Measurements from ENCODE around the gene SHROOM3. TPM values are rescaled to one million over a fixed set of nuclear protein-coding genes. Genes with fewer than 3 reads are reported as not detected.

Gene SHROOM3
- total and polyA plus RNA-seq, 4 donors: 4.7 to 25.8 (median 8.7) TPM

DNA sequence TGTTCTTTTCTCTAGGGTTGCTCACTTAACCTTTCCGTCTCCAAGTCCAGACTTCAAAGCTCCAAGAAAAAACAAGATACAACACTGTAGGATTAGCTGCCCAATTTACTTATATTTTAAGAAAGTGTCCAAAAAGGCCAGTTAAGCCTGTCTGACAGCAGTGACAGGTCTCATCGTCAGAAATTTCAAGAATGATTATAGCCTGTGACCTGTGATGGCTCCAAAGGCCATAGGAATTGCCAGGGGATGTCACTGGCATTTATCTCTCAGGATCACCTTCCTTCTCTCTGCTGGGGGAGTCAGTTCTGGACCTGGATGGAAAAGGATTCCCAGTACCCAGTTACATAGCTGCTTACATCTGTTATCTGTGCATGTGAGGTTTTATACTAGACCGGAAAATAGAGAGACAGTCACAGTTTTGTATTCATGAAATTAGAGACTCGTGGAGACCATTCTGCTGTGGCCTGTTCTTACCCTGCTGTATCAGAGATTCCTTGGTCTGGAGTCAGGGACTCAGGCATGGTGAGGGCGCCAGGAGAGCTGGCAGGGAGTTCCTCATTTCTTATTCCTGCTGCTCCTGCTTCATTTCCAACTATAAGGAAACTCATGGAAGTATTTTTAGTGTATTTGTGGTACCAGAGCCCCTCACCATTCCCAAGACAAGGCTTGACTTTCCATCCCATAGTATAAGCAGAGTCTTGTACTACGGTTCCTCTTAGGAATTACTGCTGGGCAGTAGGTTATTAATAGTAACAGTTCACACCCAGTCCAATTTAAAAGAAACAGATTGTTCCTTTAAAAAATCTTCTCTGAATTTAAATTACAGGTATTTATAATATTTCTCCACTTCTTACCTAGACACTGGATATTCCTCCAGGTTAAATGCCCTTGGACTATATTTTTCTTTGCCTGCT, 220.8 kb downstream of the SHROOM3 start:
- no peaks in the 10 kb centered on the region for H3K27me3 ChIP-seq (ENCODE audit: control insufficient read depth in 4 of 4, insufficient read depth in 4 of 4, low read length in 3 of 4)
- H3K9ac ChIP-seq (ENCODE audit: low read depth in 1 of 2, low read length in 2 of 2): no peak overlapping the region
- no peaks in the 10 kb centered on the region for H3K4me1 ChIP-seq (ENCODE audit: control insufficient read depth in 4 of 4, insufficient read depth in 4 of 4, low read length in 3 of 4)
- 81% methylated on average over 6 of the region's 6 CpGs for WGBS
- DNase-seq (ENCODE audit: low spot score): no peak
- H3K4me3 ChIP-seq (ENCODE audit: low read depth in 1 of 3, low read length in 3 of 3): no peak overlapping the region
- no peaks in the 10 kb centered on the region for H3K9me3 ChIP-seq (ENCODE audit: control insufficient read depth in 4 of 4, low read length in 3 of 4)
- H3K27ac ChIP-seq (ENCODE audit: low read depth in 1 of 2, low read length in 2 of 2): no peak overlapping the region
- TF ChIP-seq RAD21 (IDR thresholded peaks at IDR 0.05): no peak
- no peak for TF ChIP-seq HNF4G (IDR thresholded peaks at IDR 0.05)
- no peak for TF ChIP-seq FOXA1 (IDR thresholded peaks at IDR 0.05)
- H3K36me3 ChIP-seq (ENCODE audit: control insufficient read depth in 4 of 4, insufficient read depth in 3 of 4, low read depth in 1 of 4, low read length in 3 of 4): no peaks in the 10 kb centered on the region

DNA sequence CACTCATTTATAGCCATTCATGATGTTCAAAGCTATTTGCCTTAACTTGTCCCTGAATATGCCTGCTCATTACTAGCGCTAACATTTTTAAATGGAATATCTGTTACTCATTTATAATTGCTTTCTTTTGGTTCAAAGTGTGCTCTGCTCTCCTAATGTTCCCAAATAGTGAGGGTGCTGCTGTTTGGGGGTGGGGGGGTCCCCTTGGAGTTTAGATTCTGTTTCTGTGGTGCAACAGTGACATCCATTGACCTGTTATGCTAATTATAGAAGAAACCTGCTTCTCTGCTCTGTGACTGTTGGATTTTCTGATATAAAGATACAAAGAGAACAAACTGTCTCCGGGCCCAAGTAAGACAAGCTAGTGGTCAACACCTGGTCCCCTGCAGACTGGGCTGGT, 222.4 kb downstream of the SHROOM3 start:
- no peaks in the 10 kb centered on the region for H3K9me3 ChIP-seq (ENCODE audit: control insufficient read depth in 4 of 4, low read length in 3 of 4)
- H3K4me3 ChIP-seq (ENCODE audit: low read depth in 1 of 3, low read length in 3 of 3): no peak overlapping the region
- TF ChIP-seq SP1 (IDR thresholded peaks at IDR 0.05): no peak
- TF ChIP-seq HNF4G (IDR thresholded peaks at IDR 0.05): no peak
- TF ChIP-seq, protein P1, sequence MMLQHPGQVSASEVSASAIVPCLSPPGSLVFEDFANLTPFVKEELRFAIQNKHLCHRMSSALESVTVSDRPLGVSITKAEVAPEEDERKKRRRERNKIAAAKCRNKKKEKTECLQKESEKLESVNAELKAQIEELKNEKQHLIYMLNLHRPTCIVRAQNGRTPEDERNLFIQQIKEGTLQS (IDR thresholded peaks at IDR 0.05): no peak
- no peak for TF ChIP-seq ZBTB33 (IDR thresholded peaks at IDR 0.05)
- no peak for TF ChIP-seq REST (IDR thresholded peaks at IDR 0.05)
- no peak for DNase-seq (ENCODE audit: low spot score)
- H3K36me3 ChIP-seq (ENCODE audit: control insufficient read depth in 4 of 4, insufficient read depth in 3 of 4, low read depth in 1 of 4, low read length in 3 of 4): no peaks in the 10 kb centered on the region
- no peak overlapping the region for H3K9ac ChIP-seq (ENCODE audit: low read depth in 1 of 2, low read length in 2 of 2)
- peaks cover 0 to 2% (median 0%) of the 10 kb centered on the region in 4 donors for H3K4me1 ChIP-seq (ENCODE audit: control insufficient read depth in 4 of 4, insufficient read depth in 4 of 4, low read length in 3 of 4)
- WGBS: 97% methylated on average over 2 of the region's 2 CpGs
- H3K27ac ChIP-seq (ENCODE audit: low read depth in 1 of 2, low read length in 2 of 2): no peak overlapping the region
- H3K27me3 ChIP-seq (ENCODE audit: control insufficient read depth in 4 of 4, insufficient read depth in 4 of 4, low read length in 3 of 4): no peaks in the 10 kb centered on the region

DNA sequence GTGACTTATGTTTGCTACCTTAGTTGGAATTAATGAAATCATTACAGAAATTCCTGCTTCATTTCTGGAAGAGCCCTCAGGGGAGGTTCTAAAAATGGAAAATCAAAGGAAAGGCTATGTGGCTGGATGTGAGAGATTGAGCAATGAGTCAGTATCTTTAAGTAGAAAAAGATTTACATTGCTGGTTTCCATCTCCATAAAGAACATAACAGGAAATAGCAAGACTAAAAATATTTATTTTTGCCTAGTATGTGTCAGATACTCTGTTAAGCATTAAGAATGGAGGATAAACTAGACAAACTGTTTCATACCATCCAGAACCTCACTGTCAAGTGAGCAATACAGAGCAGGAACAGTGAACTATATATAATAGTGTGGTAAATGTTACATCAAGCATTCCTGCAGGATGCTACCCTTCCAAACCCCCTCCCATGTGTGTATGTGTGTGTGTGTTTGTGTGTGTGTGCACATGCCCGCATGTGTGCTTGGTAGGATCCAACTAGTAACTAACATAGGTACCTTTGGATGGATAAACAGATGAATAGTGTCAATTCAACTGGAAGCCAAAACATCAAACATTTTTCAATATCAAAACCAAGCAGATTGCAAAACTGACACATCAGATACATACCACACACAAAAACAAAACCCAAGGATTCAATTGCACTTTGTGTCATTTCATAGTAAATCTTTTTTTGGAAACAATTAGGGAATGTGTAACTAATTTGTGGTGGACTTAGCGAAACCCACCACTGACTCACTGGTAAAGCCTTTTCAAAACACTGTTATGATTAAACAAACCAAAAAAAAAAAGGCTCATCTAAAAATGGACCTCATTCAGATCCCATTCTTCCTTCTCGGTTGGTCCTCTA, 223.4 kb downstream of the SHROOM3 start:
- H3K9me3 ChIP-seq (ENCODE audit: control insufficient read depth in 4 of 4, low read length in 3 of 4): no peaks in the 10 kb centered on the region
- H3K9ac ChIP-seq (ENCODE audit: low read depth in 1 of 2, low read length in 2 of 2): no peak overlapping the region
- H3K27me3 ChIP-seq (ENCODE audit: control insufficient read depth in 4 of 4, insufficient read depth in 4 of 4, low read length in 3 of 4): no peaks in the 10 kb centered on the region
- H3K4me1 ChIP-seq (ENCODE audit: control insufficient read depth in 4 of 4, insufficient read depth in 4 of 4, low read length in 3 of 4): peaks cover 0 to 3% (median 0%) of the 10 kb centered on the region in 4 donors
- no peak for TF ChIP-seq HNF4G (IDR thresholded peaks at IDR 0.05)
- no peak for TF ChIP-seq SP1 (IDR thresholded peaks at IDR 0.05)
- no peak for TF ChIP-seq EGR1 (IDR thresholded peaks at IDR 0.05; ENCODE audit: low read depth in 2 of 2)
- TF ChIP-seq TAF1 (conservative IDR thresholded peaks at IDR 0.05): no peak
- H3K4me3 ChIP-seq (ENCODE audit: low read depth in 1 of 3, low read length in 3 of 3): no peak overlapping the region
- H3K27ac ChIP-seq (ENCODE audit: low read depth in 1 of 2, low read length in 2 of 2): no peak overlapping the region
- WGBS: 97% methylated on average over 3 of the region's 3 CpGs
- H3K36me3 ChIP-seq (ENCODE audit: control insufficient read depth in 4 of 4, insufficient read depth in 3 of 4, low read depth in 1 of 4, low read length in 3 of 4): no peaks in the 10 kb centered on the region
- no peak for DNase-seq (ENCODE audit: low spot score)

Data from liver (tissue), 9 donors.